ENCODE data around the gene RAPGEF6.

GRCh38 chr5:131459216-131459615 lies 175.8 kb downstream of the RAPGEF6 start:
- TF ChIP-seq POLR2A (IDR thresholded peaks at IDR 0.05; ENCODE audit: low read length) (no peak), GATA1 (IDR thresholded peaks at IDR 0.05; ENCODE audit: low read depth, low read length) (no peak)

All from erythroblast (primary cell).